ENCODE measurements around the gene IMMP1L.

Gene IMMP1L

GRCh38 chr11:31433851-31434250 lies 75.6 kb downstream of the IMMP1L start:
- Histone ChIP-seq H3K9me2 (replicated peaks; ENCODE audit: low read depth, low read length) (no peaks in the 10 kb centered on the region), H3K4me2 (ENCODE audit: low read depth, low read length, poor library complexity, severe bottlenecking) (no peak overlapping the region), H3K4me1 (ENCODE audit: insufficient read depth, low read length, poor library complexity, severe bottlenecking) (no peaks in the 10 kb centered on the region), H3K27me3 (ENCODE audit: insufficient read depth, low read length, poor library complexity, severe bottlenecking) (no peaks in the 10 kb centered on the region), H3K4me3 (ENCODE audit: low read length, poor library complexity, severe bottlenecking) (no peak overlapping the region), H3K9ac (ENCODE audit: low read depth, low read length, poor library complexity, severe bottlenecking) (no peak overlapping the region), H4K20me1 (ENCODE audit: insufficient read depth, low read length, poor library complexity, severe bottlenecking) (no peaks in the 10 kb centered on the region), H2AFZ (ENCODE audit: low read length) (no peak overlapping the region), H3F3A (ENCODE audit: low read depth) (no peaks in the 10 kb centered on the region), H3K79me2 (ENCODE audit: insufficient read depth, low read length) (no peaks in the 10 kb centered on the region), H3K9me3 (ENCODE audit: insufficient read depth, low read depth, low read length) (no peaks in the 10 kb centered on the region), H3K36me3 (ENCODE audit: insufficient read depth, low read length) (0 out of 2 replicates have a peak, but pooled peaks cover 3% of the 10 kb centered on the region)
- TF ChIP-seq CTCF (conservative IDR thresholded peaks at IDR 0.05; ENCODE audit: low read length) (no peak), EZH2phosphoT487 (IDR thresholded peaks at IDR 0.05; ENCODE audit: borderline replicate concordance) (no peak)

- no peak overlapping the region for H2AFZ ChIP-seq (ENCODE audit: low read length)
- no peaks in the 10 kb centered on the region for H3K9me2 ChIP-seq (replicated peaks; ENCODE audit: low read depth, low read length)
- no peak overlapping the region for H3K4me2 ChIP-seq (ENCODE audit: low read depth, low read length, poor library complexity, severe bottlenecking)
Measured at GRCh38 chr11:31424652-31425051, 84.8 kb downstream of the IMMP1L start.

GRCh38 chr11:31422703-31423102 lies 86.7 kb downstream of the IMMP1L start:
- no peak overlapping the region for H3K4me3 ChIP-seq (ENCODE audit: low read length, poor library complexity, severe bottlenecking)
- no peak overlapping the region for H3K9ac ChIP-seq (ENCODE audit: low read depth, low read length, poor library complexity, severe bottlenecking)
- TF ChIP-seq EZH2phosphoT487 (IDR thresholded peaks at IDR 0.05; ENCODE audit: borderline replicate concordance) (no peak), CTCF (conservative IDR thresholded peaks at IDR 0.05; ENCODE audit: low read length) (no peak)
- no peaks in the 10 kb centered on the region for H3K79me2 ChIP-seq (ENCODE audit: insufficient read depth, low read length)
- no peak overlapping the region for H3K4me2 ChIP-seq (ENCODE audit: low read depth, low read length, poor library complexity, severe bottlenecking)
- no peaks in the 10 kb centered on the region for H3K4me1 ChIP-seq (ENCODE audit: insufficient read depth, low read length, poor library complexity, severe bottlenecking)
- no peaks in the 10 kb centered on the region for H3K27me3 ChIP-seq (ENCODE audit: insufficient read depth, low read length, poor library complexity, severe bottlenecking)
- no peaks in the 10 kb centered on the region for H3F3A ChIP-seq (ENCODE audit: low read depth)
- H3K36me3 ChIP-seq (ENCODE audit: insufficient read depth, low read length), result no peaks in the 10 kb centered on the region
- no peaks in the 10 kb centered on the region for H3K9me2 ChIP-seq (replicated peaks; ENCODE audit: low read depth, low read length)
- H2AFZ ChIP-seq (ENCODE audit: low read length), result no peak overlapping the region
- H4K20me1 ChIP-seq (ENCODE audit: insufficient read depth, low read length, poor library complexity, severe bottlenecking), result no peaks in the 10 kb centered on the region
- no peaks in the 10 kb centered on the region for H3K9me3 ChIP-seq (ENCODE audit: insufficient read depth, low read depth, low read length)

More at GRCh38 chr11:31424652-31425051, 84.8 kb downstream of the IMMP1L start:
- no peaks in the 10 kb centered on the region for H3K36me3 ChIP-seq (ENCODE audit: insufficient read depth, low read length)
- H4K20me1 ChIP-seq (ENCODE audit: insufficient read depth, low read length, poor library complexity, severe bottlenecking), result no peaks in the 10 kb centered on the region
- no peaks in the 10 kb centered on the region for H3K79me2 ChIP-seq (ENCODE audit: insufficient read depth, low read length)
- H3K27me3 ChIP-seq (ENCODE audit: insufficient read depth, low read length, poor library complexity, severe bottlenecking), result no peaks in the 10 kb centered on the region
- H3K9me3 ChIP-seq (ENCODE audit: insufficient read depth, low read depth, low read length), result no peaks in the 10 kb centered on the region
- H3F3A ChIP-seq (ENCODE audit: low read depth), result no peaks in the 10 kb centered on the region
- no peaks in the 10 kb centered on the region for H3K4me1 ChIP-seq (ENCODE audit: insufficient read depth, low read length, poor library complexity, severe bottlenecking)
- TF ChIP-seq CTCF (conservative IDR thresholded peaks at IDR 0.05; ENCODE audit: low read length) (no peak), EZH2phosphoT487 (IDR thresholded peaks at IDR 0.05; ENCODE audit: borderline replicate concordance) (no peak)
- no peak overlapping the region for H3K9ac ChIP-seq (ENCODE audit: low read depth, low read length, poor library complexity, severe bottlenecking)
- no peak overlapping the region for H3K4me3 ChIP-seq (ENCODE audit: low read length, poor library complexity, severe bottlenecking)
